ENCODE data around the gene NEK6. TPM values are rescaled to one million over a fixed set of nuclear protein-coding genes. Genes with fewer than 3 reads are reported as not detected.
A peak's percentile ranks its signal among the peaks of the same experiment; 100 is the strongest.

Gene NEK6
- total and polyA plus RNA-seq, 2 donors = 28.1 to 38.3 TPM

DNA sequence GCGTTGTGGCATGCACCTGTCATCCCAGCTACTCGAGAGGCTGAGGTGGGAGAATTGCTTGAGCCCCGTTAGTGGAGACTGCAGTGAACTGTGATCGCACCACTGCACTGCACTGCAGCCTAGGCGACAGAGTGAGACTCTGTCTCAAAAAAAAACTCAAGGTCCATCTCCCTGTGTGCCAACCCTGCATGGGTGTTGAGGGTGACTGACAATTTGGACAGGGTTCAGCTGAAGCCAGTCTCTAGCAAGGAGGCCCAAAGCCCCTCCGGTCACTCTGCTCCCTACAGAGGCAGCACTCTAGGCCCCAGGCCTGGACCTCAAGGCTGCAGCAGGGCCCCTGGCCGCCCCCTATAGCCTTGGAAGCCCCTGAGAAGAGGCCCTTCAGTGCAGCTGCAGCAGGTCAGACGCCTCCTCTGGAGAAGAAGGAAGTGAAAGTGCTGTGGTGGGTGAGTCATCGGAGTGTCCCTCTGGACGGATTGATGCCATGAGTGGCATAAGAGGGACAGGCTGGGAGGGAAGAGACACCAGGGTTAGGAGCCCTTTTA lies 39.2 kb upstream of the NEK6 start:
- no peaks in the 10 kb centered on the region for H3K36me3 ChIP-seq (ENCODE audit: insufficient read depth)
- 81% methylated on average over 10 of the region's 10 CpGs for WGBS
- H3K4me3 ChIP-seq (ENCODE audit: low read depth, low read length) = no peak overlapping the region
- no peak overlapping the region for H3K27ac ChIP-seq (ENCODE audit: low read depth)
- no peak for DNase-seq (ENCODE audit: extremely low spot score)
- H3K4me1 ChIP-seq (ENCODE audit: insufficient read depth) = no peaks in the 10 kb centered on the region

DNA sequence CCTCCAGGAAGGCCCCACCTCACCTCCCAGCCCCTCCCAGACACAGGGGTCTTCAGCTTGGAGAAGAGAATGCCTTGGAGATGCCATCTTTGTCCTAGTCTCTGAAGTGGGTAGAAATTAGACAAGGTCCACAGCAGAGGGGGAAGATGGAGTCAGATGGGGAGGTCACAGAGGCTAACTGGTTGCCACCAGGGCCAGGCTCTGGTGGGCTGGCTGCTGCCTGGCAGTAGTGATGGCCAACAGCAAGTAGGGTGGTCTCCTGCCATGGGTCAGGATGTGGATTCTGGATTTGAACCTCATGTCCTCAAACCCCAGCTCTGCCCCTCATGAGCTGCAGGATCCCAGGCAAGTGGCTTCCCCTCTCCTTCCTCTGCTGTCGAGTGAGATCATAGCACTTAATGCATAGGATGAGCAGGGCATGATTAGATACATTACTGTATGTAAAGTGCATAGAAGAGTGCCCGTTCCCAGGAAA lies 38.7 kb upstream of the NEK6 start:
- H3K27ac ChIP-seq (ENCODE audit: low read depth) = no peak overlapping the region
- H3K4me3 ChIP-seq (ENCODE audit: low read depth, low read length) = no peak overlapping the region
- no peak for DNase-seq (ENCODE audit: extremely low spot score)
- no peaks in the 10 kb centered on the region for H3K4me1 ChIP-seq (ENCODE audit: insufficient read depth)
- 79% methylated on average over 2 of the region's 2 CpGs for WGBS
- H3K36me3 ChIP-seq (ENCODE audit: insufficient read depth) = no peaks in the 10 kb centered on the region

- 21% methylated on average over 6 of the region's 6 CpGs for WGBS
- Histone ChIP-seq H3K27ac (ENCODE audit: low read depth) (no peak overlapping the region), H3K36me3 (ENCODE audit: insufficient read depth) (no peaks in the 10 kb centered on the region), H3K4me1 (ENCODE audit: insufficient read depth) (no peaks in the 10 kb centered on the region), H3K4me3 (ENCODE audit: low read depth, low read length) (no peak overlapping the region)
- DNase-seq (ENCODE audit: extremely low spot score) = no peak
These were observed 36.8 kb upstream of the NEK6 start for GRCh38 chr9:124220946-124221451.

- WGBS = 91% methylated on average over 3 of the region's 3 CpGs
- DNase-seq (ENCODE audit: extremely low spot score) = no peak
- no peaks in the 10 kb centered on the region for H3K4me1 ChIP-seq (ENCODE audit: insufficient read depth)
- no peak overlapping the region for H3K27ac ChIP-seq (ENCODE audit: low read depth)
- H3K4me3 ChIP-seq (ENCODE audit: low read depth, low read length) = no peak overlapping the region
- H3K36me3 ChIP-seq (ENCODE audit: insufficient read depth) = no peaks in the 10 kb centered on the region
These were observed 36.1 kb upstream of the NEK6 start for GRCh38 chr9:124221676-124222075.

- no peaks in the 10 kb centered on the region for H3K4me1 ChIP-seq (ENCODE audit: insufficient read depth)
- WGBS = 81% methylated on average over 4 of the region's 4 CpGs
- no peak for DNase-seq (ENCODE audit: extremely low spot score)
- no peaks in the 10 kb centered on the region for H3K36me3 ChIP-seq (ENCODE audit: insufficient read depth)
- H3K27ac ChIP-seq (ENCODE audit: low read depth) = no peak overlapping the region
- H3K4me3 ChIP-seq (ENCODE audit: low read depth, low read length) = no peak overlapping the region
These were observed 35.6 kb upstream of the NEK6 start for GRCh38 chr9:124222109-124222508.

GRCh38 chr9:124222918-124223720 lies 34.6 kb upstream of the NEK6 start:
- no peak for DNase-seq (ENCODE audit: extremely low spot score)
- Histone ChIP-seq H3K4me1 (ENCODE audit: insufficient read depth) (no peaks in the 10 kb centered on the region), H3K27ac (ENCODE audit: low read depth) (no peak overlapping the region), H3K4me3 (ENCODE audit: low read depth, low read length) (no peak overlapping the region), H3K36me3 (ENCODE audit: insufficient read depth) (no peaks in the 10 kb centered on the region)
- WGBS = 75% methylated on average over 10 of the region's 10 CpGs

DNA sequence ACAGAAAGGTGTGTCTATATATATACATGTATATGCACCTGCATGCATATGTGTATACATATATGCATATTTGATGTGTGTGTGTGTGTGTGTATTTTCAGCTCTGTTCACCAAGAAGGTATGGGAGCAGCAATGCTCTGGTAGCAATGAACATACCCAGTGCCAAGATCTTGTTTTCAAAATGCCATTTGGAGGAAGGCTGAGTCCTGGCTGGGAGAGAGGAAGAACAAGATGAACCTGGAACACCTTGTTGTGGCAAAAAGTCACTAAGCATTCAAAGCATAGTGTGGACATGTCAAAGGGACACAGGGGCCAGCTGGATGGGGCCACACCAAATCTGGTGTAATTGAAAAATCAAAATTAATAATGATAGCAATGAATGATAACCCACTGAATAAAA lies 31.8 kb upstream of the NEK6 start:
- H3K4me1 ChIP-seq (ENCODE audit: insufficient read depth) = no peaks in the 10 kb centered on the region
- DNase-seq (ENCODE audit: extremely low spot score) = no peak
- no peaks in the 10 kb centered on the region for H3K36me3 ChIP-seq (ENCODE audit: insufficient read depth)
- no peak overlapping the region for H3K27ac ChIP-seq (ENCODE audit: low read depth)
- no peak overlapping the region for H3K4me3 ChIP-seq (ENCODE audit: low read depth, low read length)

DNA sequence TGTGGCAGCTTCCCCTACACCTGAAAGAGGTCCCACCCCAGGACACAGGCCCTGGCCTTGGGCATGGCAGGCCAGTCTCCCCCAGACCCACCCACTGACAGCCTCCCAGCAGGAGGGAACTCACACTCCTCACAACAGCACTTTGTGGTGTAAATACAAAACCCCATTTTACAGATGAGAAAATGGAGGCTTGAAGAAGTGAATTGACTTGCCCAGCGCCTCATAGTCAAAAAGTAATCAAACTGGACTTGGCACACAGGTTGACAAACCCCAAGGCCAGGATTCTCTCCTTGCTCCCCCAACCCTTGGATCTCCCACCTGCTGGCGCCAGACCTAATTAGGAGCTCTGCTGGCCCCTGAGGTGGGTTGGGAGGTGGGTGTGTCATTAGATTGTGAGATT lies 29.2 kb upstream of the NEK6 start:
- 93% methylated on average over 2 of the region's 2 CpGs for WGBS

DNA sequence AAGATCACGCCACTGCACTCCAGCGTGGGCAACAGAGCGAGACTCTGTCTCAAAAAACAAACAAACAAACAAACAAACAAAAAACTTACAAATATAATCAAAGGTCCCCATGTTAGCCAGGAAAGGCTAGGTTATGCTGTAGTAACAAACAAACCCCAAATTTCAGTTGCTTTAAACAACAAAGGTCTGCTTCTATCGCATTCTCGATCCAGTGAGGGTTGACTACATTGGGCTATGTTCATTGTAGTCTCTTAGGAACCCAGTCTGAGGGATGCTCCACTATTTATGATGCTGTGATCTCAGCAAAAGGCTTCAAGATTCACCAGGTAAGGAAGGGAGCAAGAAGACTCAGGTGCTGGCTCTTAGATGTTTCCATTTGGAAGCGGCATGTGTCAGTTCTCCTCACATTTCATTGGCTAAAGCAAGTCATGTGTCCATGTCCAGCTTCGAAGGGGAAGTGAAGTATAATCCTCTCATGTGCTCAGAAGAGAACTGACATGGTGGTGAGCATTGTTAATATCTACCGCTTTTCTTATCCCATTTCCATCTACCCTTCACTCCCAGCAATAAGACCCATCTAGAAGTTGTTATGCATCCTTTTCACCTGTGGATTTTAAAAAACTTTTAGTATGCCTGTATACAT lies 26.5 kb upstream of the NEK6 start:
- WGBS = 88% methylated on average over 8 of the region's 8 CpGs
- Histone ChIP-seq H3K4me3 (ENCODE audit: low read depth, low read length) (no peak overlapping the region), H3K36me3 (ENCODE audit: insufficient read depth) (no peaks in the 10 kb centered on the region), H3K27ac (ENCODE audit: low read depth) (no peak overlapping the region), H3K4me1 (ENCODE audit: insufficient read depth) (no peaks in the 10 kb centered on the region)
- no peak for DNase-seq (ENCODE audit: extremely low spot score)

More for the DNA sequence above, 29.2 kb upstream of the NEK6 start:
- H3K4me1 ChIP-seq (ENCODE audit: insufficient read depth) = no peaks in the 10 kb centered on the region
- H3K36me3 ChIP-seq (ENCODE audit: insufficient read depth) = no peaks in the 10 kb centered on the region
- no peak for DNase-seq (ENCODE audit: extremely low spot score)
- no peak overlapping the region for H3K27ac ChIP-seq (ENCODE audit: low read depth)
- H3K4me3 ChIP-seq (ENCODE audit: low read depth, low read length) = no peak overlapping the region

GRCh38 chr9:124238546-124239140 lies 19.1 kb upstream of the NEK6 start:
- no peak overlapping the region for H3K4me3 ChIP-seq (ENCODE audit: low read depth, low read length)
- no peak for DNase-seq (ENCODE audit: extremely low spot score)
- no peaks in the 10 kb centered on the region for H3K36me3 ChIP-seq (ENCODE audit: insufficient read depth)
- 83% methylated on average over 5 of the region's 5 CpGs for WGBS
- no peak overlapping the region for H3K27ac ChIP-seq (ENCODE audit: low read depth)
- H3K4me1 ChIP-seq (ENCODE audit: insufficient read depth) = no peaks in the 10 kb centered on the region

- no peak for DNase-seq (ENCODE audit: extremely low spot score)
- no peaks in the 10 kb centered on the region for H3K4me1 ChIP-seq (ENCODE audit: insufficient read depth)
- WGBS = 77% methylated on average over 7 of the region's 7 CpGs
- no peaks in the 10 kb centered on the region for H3K36me3 ChIP-seq (ENCODE audit: insufficient read depth)
- H3K4me3 ChIP-seq (ENCODE audit: low read depth, low read length) = no peak overlapping the region
- no peak overlapping the region for H3K27ac ChIP-seq (ENCODE audit: low read depth)
These were observed 18.3 kb upstream of the NEK6 start for GRCh38 chr9:124239249-124240073.

DNA sequence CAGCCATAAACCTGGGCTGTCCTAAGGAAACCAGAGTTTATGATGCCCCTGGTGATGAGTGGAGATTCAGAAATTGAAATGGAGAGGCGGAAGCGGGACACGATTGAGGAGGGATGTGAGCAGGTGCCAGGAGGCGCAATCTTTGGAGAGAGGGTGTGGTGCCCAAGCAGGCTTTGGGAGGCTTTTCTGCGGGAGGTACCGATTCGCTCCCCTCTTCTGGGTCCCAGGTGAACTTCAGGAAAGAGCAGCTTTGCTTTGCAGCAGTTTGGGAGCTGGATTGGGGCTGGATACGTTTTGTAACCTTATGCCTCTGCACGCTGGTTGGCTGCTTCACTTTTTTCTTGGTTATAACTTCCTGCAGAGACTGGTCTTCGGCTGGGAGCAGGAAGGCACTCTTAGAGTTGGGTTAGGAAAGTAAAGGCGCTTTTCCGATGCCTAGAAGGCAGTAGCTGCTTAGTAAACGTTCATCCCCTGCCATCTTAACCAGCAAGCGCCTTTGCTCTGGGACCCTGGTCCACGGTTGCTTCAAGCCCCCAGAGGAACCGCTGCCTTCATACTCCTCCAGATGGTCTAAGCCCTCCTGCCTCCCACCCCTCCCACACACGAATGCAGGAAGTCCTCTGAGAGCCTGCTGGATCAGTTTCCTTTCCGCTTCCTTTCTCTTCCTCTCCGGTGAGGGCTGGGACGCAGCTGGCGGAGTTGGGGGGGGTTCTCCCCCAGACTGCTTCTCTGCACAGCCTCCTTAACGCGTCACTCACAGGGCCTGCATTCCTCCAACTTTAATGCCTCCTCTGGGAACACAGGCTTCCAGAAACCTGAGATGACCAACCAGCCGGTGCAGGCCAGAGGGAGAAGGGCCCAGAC lies 15.2 kb upstream of the NEK6 start:
- Histone ChIP-seq H3K36me3 (ENCODE audit: insufficient read depth) (no peaks in the 10 kb centered on the region), H3K27ac (ENCODE audit: low read depth) (no peak overlapping the region), H3K4me3 (ENCODE audit: low read depth, low read length) (peak overlapping the region; percentile 14), H3K4me1 (ENCODE audit: insufficient read depth) (no peaks in the 10 kb centered on the region)
- 23% methylated on average over 24 of the region's 24 CpGs for WGBS
- DNase-seq (ENCODE audit: extremely low spot score) = no peak

Data from urinary bladder (tissue), 4 donors.